HG03571 (cell line): ENCODE results near the gene OR6K3.

Source experiments
- ATAC-seq: cut with Tn5 transposase; IDR thresholded peaks from one replicate; pipeline ENCODE4 v1.9.1; 2021; ENCODE audit not compliant: unreplicated experiment

Gene OR6K3

GRCh38 chr1:158687037-158687436 lies 33.5 kb downstream of the OR6K3 start:
- ATAC-seq: no peak

GRCh38 chr1:158686111-158687009 lies 34.2 kb downstream of the OR6K3 start, which contains the start of gene SPTA1:
TSS of gene SPTA1 (minus strand) at chr1:158686715. CDS start at chr1:158686517, 198 bp downstream.
- ATAC-seq: no peak

- no peak for ATAC-seq
Measured at GRCh38 chr1:158685085-158685484, 35.4 kb downstream of the OR6K3 start.

- no peak for ATAC-seq
Measured at GRCh38 chr1:158681606-158682005, 38.9 kb downstream of the OR6K3 start.

GRCh38 chr1:158679289-158679688 lies 41.2 kb downstream of the OR6K3 start:
- no peak for ATAC-seq

GRCh38 chr1:158675563-158676323 lies 44.8 kb downstream of the OR6K3 start:
- ATAC-seq: no peak

- ATAC-seq: no peak
Measured at GRCh38 chr1:158674302-158674701, 46.2 kb downstream of the OR6K3 start.
